Stomach (tissue), 9 donors: Measurements from ENCODE around the gene GNAO1. TPM values are rescaled to one million over a fixed set of nuclear protein-coding genes. Genes with fewer than 3 reads are reported as not detected.

ENCODE experiments used
- DNase-seq, 2 donors: peaks; one replicate each; pipeline versions ENCODE4 v3.0.0 to v3.0.0-alpha.2; 2013 to 2019
- H3K27ac ChIP-seq, 5 donors: fragments of 200-600 bp in 4 of 5; sonication (generic) in 4 of 5; one replicate each; pipeline ENCODE4 v1.5.1; 2013 to 2019; ENCODE audit warnings: mild to moderate bottlenecking in 1 of 5, moderate library complexity in 1 of 5
- H3K27me3 ChIP-seq, 3 donors: fragments of 200-600 bp; sonication (generic); one replicate each; pipeline ENCODE4 v1.5.1; 2017 to 2019; ENCODE audit warnings: mixed run types in 1 of 3
- H3K36me3 ChIP-seq, 4 donors: fragments of 200-600 bp; sonication (generic); 1 replicate in 3 of 4; 2 replicates in 1 of 4; pipeline ENCODE4 v1.5.1; 2016 to 2019
- H3K4me1 ChIP-seq, 4 donors: fragments of 200-600 bp; sonication (generic); one replicate each; pipeline ENCODE4 v1.5.1; 2016 to 2019
- H3K4me3 ChIP-seq, 4 donors: fragments of 200-600 bp; sonication (generic) in 3 of 4; one replicate each; pipeline ENCODE4 v1.5.1; 2016 to 2019; ENCODE audit warnings: mild to moderate bottlenecking in 1 of 4
- H3K9me3 ChIP-seq, 4 donors: fragments of 200-600 bp; sonication (generic); one replicate each; pipeline ENCODE4 v1.5.1; 2016 to 2019
- CTCF ChIP-seq, 7 experiments: fragments of 450-650 bp in 4 of 7; fragments of 200-600 bp in 3 of 7; sonication (generic) in 3 of 7; IDR thresholded peaks; one replicate each; pipeline ENCODE4 v1.5.1; 2016 to 2019; ENCODE audit warnings: antibody characterized with exemption in 7 of 7, control low read depth in 2 of 7, mild to moderate bottlenecking in 1 of 7
- EP300 ChIP-seq: sonication (generic); formaldehyde crosslinking; IDR thresholded peaks from one replicate; pipeline ENCODE4 v1.6.1; 2017; ENCODE audit warnings: antibody characterized with exemption
- POLR2A ChIP-seq, 4 donors: fragments of 450-650 bp; IDR thresholded peaks; one replicate each; pipeline ENCODE4 v1.6.1; 2016; ENCODE audit warnings: antibody characterized with exemption in 4 of 4, control low read depth in 2 of 4, mild to moderate bottlenecking in 1 of 4, moderate library complexity in 1 of 4
- POLR2AphosphoS5 ChIP-seq, 3 donors: sonication (generic); formaldehyde crosslinking; IDR thresholded peaks; one replicate each; pipeline ENCODE4 v1.6.1; 2016; ENCODE audit warnings: antibody characterized with exemption in 3 of 3
- WGBS, 5 donors: extraction: QIAGEN DNeasy Blood & Tissue Kit in 3 of 5; methylation state at CpG; one replicate each; pipeline versions ENCODE4 v1.1.5 to v1.1.7; 2013 to 2018; 5-methylcytosine and 5-hydroxymethylcytosine counted together
- intact Hi-C: fragments of 100-400 bp; cut with DNase I; formaldehyde crosslinking; loops from one replicate; pipeline ENCODE4 v1.15.1; 2023; ENCODE audit warnings: low total_unique reads
- polyA plus RNA-seq, 3 donors: library from polyadenylated mRNA; stranded (reverse); fragments of 200-250 nt; gene quantifications; one replicate each; pipeline ENCODE4 v1.2.3, GENCODE V29; 2013
- total RNA-seq, 5 donors: library from RNA; depleted of rRNA; stranded (reverse); fragments of >200 nt; gene quantifications; one replicate each; pipeline versions ENCODE4 v1.1.0 to v1.2.3, GENCODE V29; 2014 to 2016
- donor health status: healthy with polysubstance abuse.
- donor health status: Bipolar disorder and iron deficiency.
- donor health status: healthy.

Gene GNAO1
- total and polyA plus RNA-seq, 8 donors: 2.3 to 42.0 (median 4.7) TPM

- DNase-seq: no peak
- H3K9me3 ChIP-seq: peaks cover 0 to 19% (median 4%) of the 10 kb centered on the region in 4 donors
- H3K4me1 ChIP-seq: no peaks in the 10 kb centered on the region
- H3K27ac ChIP-seq: no peak overlapping the region
- no peaks in the 10 kb centered on the region for H3K27me3 ChIP-seq
- H3K36me3 ChIP-seq: no peaks in the 10 kb centered on the region
- intact Hi-C loops: no loop called here
- TF ChIP-seq CTCF (IDR thresholded peaks at IDR 0.05): no peak
- TF ChIP-seq POLR2AphosphoS5 (IDR thresholded peaks at IDR 0.05): no peak
- TF ChIP-seq EP300: no peak
- TF ChIP-seq POLR2A (IDR thresholded peaks at IDR 0.05): no peak
- no peak overlapping the region for H3K4me3 ChIP-seq
Measured at GRCh38 chr16:56174411-56174810, 16.9 kb upstream of the GNAO1 start.

GRCh38 chr16:56181401-56181800 lies 9.9 kb upstream of the GNAO1 start:
- Histone ChIP-seq H3K36me3 (no peaks in the 10 kb centered on the region), H3K4me1 (no peaks in the 10 kb centered on the region), H3K9me3 (peaks cover 0 to 16% (median 7%) of the 10 kb centered on the region in 4 donors), H3K4me3 (no peak overlapping the region), H3K27ac (no peak overlapping the region), H3K27me3 (no peaks in the 10 kb centered on the region)
- DNase-seq: no peak
- no peak for TF ChIP-seq EP300
- no peak for TF ChIP-seq POLR2AphosphoS5 (IDR thresholded peaks at IDR 0.05)
- no peak for TF ChIP-seq POLR2A (IDR thresholded peaks at IDR 0.05)
- no peak for TF ChIP-seq CTCF (IDR thresholded peaks at IDR 0.05)
- intact Hi-C loops: no loop called here

GRCh38 chr16:56183266-56183665 lies 8.0 kb upstream of the GNAO1 start:
- Histone ChIP-seq H3K27me3 (peaks cover 0 to 5% (median 0%) of the 10 kb centered on the region in 3 donors), H3K9me3 (peaks cover 0 to 16% (median 7%) of the 10 kb centered on the region in 4 donors), H3K4me3 (no peak overlapping the region), H3K36me3 (no peaks in the 10 kb centered on the region), H3K4me1 (no peaks in the 10 kb centered on the region), H3K27ac (no peak overlapping the region)
- 76 to 81% (median 78%) methylated on average over 2 of the region's 2 CpGs for WGBS, 5 donors
- no peak for DNase-seq
- TF ChIP-seq EP300 (no peak), CTCF (IDR thresholded peaks at IDR 0.05) (no peak), POLR2AphosphoS5 (IDR thresholded peaks at IDR 0.05) (no peak)
- intact Hi-C loops: no loop called here

GRCh38 chr16:56190048-56190676 lies 1.1 kb upstream of the GNAO1 start:
- Histone ChIP-seq H3K27ac (peak overlapping the region; percentile 84 to 96 (median 88)), H3K4me1 (peaks cover 9 to 54% (median 46%) of the 10 kb centered on the region in 4 donors), H3K4me3 (peak overlapping the region; percentile 56 to 76 (median 68)), H3K36me3 (no peaks in the 10 kb centered on the region), H3K27me3 (peaks cover 0 to 72% (median 42%) of the 10 kb centered on the region in 3 donors), H3K9me3 (no peaks in the 10 kb centered on the region)
- no peak for DNase-seq
- TF ChIP-seq POLR2AphosphoS5 (IDR thresholded peaks at IDR 0.05): no peak
- no peak for TF ChIP-seq CTCF (IDR thresholded peaks at IDR 0.05)
- no peak for TF ChIP-seq POLR2A (IDR thresholded peaks at IDR 0.05)
- TF ChIP-seq EP300: no peak
- intact Hi-C loops: no loop called here
- 7 to 11% (median 9%) methylated on average over 18 of the region's 18 CpGs for WGBS, 5 donors
